GM18511 (cell line): ENCODE measurements around the gene PANK2.
A peak's percentile ranks its signal among the peaks of the same experiment; 100 is the strongest.
"Not testable (repeated sequence)": the region's sequence is repeated elsewhere in the genome, so short reads cannot be mapped to it uniquely, and the experiment has no call there.

Experiments used
- ATAC-seq: cut with Tn5 transposase; IDR thresholded peaks from one replicate; pipeline ENCODE4 v1.9.1; 2021; ENCODE audit warnings: mild to moderate bottlenecking, moderate library complexity; ENCODE audit not compliant: unreplicated experiment

Gene PANK2

GRCh38 chr20:3869839-3870634, 19.1 kb upstream of the PANK2 start:
- ATAC-seq = no peak

GRCh38 chr20:3871550-3872265, 17.5 kb upstream of the PANK2 start:
- ATAC-seq = no peak

GRCh38 chr20:3873507-3873906, 15.7 kb upstream of the PANK2 start:
- ATAC-seq = no peak

- ATAC-seq = no peak
These were observed 14.9 kb upstream of the PANK2 start for GRCh38 chr20:3874194-3874844.

- ATAC-seq = no peak
These were observed 13.7 kb upstream of the PANK2 start for GRCh38 chr20:3875378-3875974.

- ATAC-seq = no peak
These were observed 13.2 kb upstream of the PANK2 start for GRCh38 chr20:3876000-3876399.

- no peak for ATAC-seq
These were observed 12.5 kb upstream of the PANK2 start for GRCh38 chr20:3876676-3877075.

GRCh38 chr20:3878921-3879274, 10.3 kb upstream of the PANK2 start:
- not testable (repeated sequence) for ATAC-seq

GRCh38 chr20:3885715-3886114, 3.5 kb upstream of the PANK2 start:
- ATAC-seq = no peak

- no peak for ATAC-seq
These were observed 1.1 kb upstream of the PANK2 start for GRCh38 chr20:3887876-3888620.

GRCh38 chr20:3889489-3890397, 556 bp downstream of the PANK2 start:
- peak; percentile 26 for ATAC-seq

- ATAC-seq = no peak
These were observed 1.2 kb downstream of the PANK2 start for GRCh38 chr20:3890398-3890751.

GRCh38 chr20:3890999-3891929, 2.1 kb downstream of the PANK2 start:
- no peak for ATAC-seq

GRCh38 chr20:3894796-3895195, 5.6 kb downstream of the PANK2 start:
- no peak for ATAC-seq

- ATAC-seq = no peak
These were observed 7.1 kb downstream of the PANK2 start for GRCh38 chr20:3896302-3896701.

GRCh38 chr20:3896853-3897583, 7.8 kb downstream of the PANK2 start:
- no peak for ATAC-seq

- not testable (repeated sequence) for ATAC-seq
These were observed 9.0 kb downstream of the PANK2 start for GRCh38 chr20:3898181-3898580.

- no peak for ATAC-seq
These were observed 9.5 kb downstream of the PANK2 start for GRCh38 chr20:3898639-3899038.
